GM21576 (cell line): ENCODE data around the gene KRT33B.

Source experiments
- ATAC-seq: cut with Tn5 transposase; IDR thresholded peaks from one replicate; pipeline ENCODE4 v1.9.1; 2021; ENCODE audit warnings: mild to moderate bottlenecking, moderate library complexity; ENCODE audit not compliant: unreplicated experiment

The KRT33B gene

GRCh38 chr17:41326173-41327145, 43.2 kb downstream of the KRT33B start:
- ATAC-seq, result no peak

- ATAC-seq, result no peak
Measured at GRCh38 chr17:41325611-41326010, 44.0 kb downstream of the KRT33B start.

GRCh38 chr17:41325126-41325525, 44.5 kb downstream of the KRT33B start:
- ATAC-seq, result no peak

GRCh38 chr17:41324180-41325075, 45.2 kb downstream of the KRT33B start:
- ATAC-seq, result no peak

GRCh38 chr17:41322903-41323895, 46.4 kb downstream of the KRT33B start:
- no peak for ATAC-seq

GRCh38 chr17:41322094-41322902, 47.3 kb downstream of the KRT33B start:
- ATAC-seq, result no peak

GRCh38 chr17:41318231-41318630, 51.4 kb downstream of the KRT33B start:
- no peak for ATAC-seq

- ATAC-seq, result no peak
Measured at GRCh38 chr17:41315814-41316445, 53.7 kb downstream of the KRT33B start.

GRCh38 chr17:41315204-41315794, 54.3 kb downstream of the KRT33B start, which contains the start of gene KRTAP17-1:
Gene KRTAP17-1 (minus strand): TSS chr17:41315710. CDS start chr17:41315650, 60 bp downstream.
- no peak for ATAC-seq
